NCI-H446 (cell line): ENCODE measurements around the gene MICAL3.
"Not testable (repeated sequence)": the region's sequence is repeated elsewhere in the genome, so short reads cannot be mapped to it uniquely, and the experiment has no call there.

Experiments
- DNase-seq, 2 experiments: peaks; one replicate each; lab custom pipeline; 2025; lab: John Stamatoyannopoulos, UW

The MICAL3 gene

GRCh38 chr22:17777005-17777716 lies 247.2 kb downstream of the MICAL3 start:
- DNase-seq: no peak

GRCh38 chr22:17775781-17776465 lies 248.4 kb downstream of the MICAL3 start:
- DNase-seq: no peak

- DNase-seq: no peak
Observed at GRCh38 chr22:17774926-17775685, 249.3 kb downstream of the MICAL3 start.

- peak in 1 of 2 experiments; percentile 38 for DNase-seq
Observed at GRCh38 chr22:17774206-17774925, 250.0 kb downstream of the MICAL3 start, which contains the start of gene BID. Gene BID (minus strand): TSS chr22:17774469. CDS start chr22:17750116, 24,353 bp downstream.

GRCh38 chr22:17773606-17774205 lies 250.7 kb downstream of the MICAL3 start:
- peak in 1 of 2 experiments; percentile 53 for DNase-seq

GRCh38 chr22:17772958-17773605 lies 251.3 kb downstream of the MICAL3 start:
- no peak for DNase-seq

- peak in 1 of 2 experiments; percentile 42 for DNase-seq
Observed at GRCh38 chr22:17772249-17772957, 252.0 kb downstream of the MICAL3 start.

- no peak for DNase-seq
Observed at GRCh38 chr22:17770180-17771077, 253.9 kb downstream of the MICAL3 start.

- DNase-seq: no peak
Observed at GRCh38 chr22:17769716-17770082, 254.7 kb downstream of the MICAL3 start.

- no peak for DNase-seq
Observed at GRCh38 chr22:17769013-17769715, 255.2 kb downstream of the MICAL3 start.

GRCh38 chr22:17767233-17768065 lies 256.9 kb downstream of the MICAL3 start:
- DNase-seq: no peak

GRCh38 chr22:17764852-17765251 lies 259.5 kb downstream of the MICAL3 start:
- DNase-seq: not testable (repeated sequence)

GRCh38 chr22:17764036-17764435 lies 260.3 kb downstream of the MICAL3 start:
- no peak for DNase-seq

GRCh38 chr22:17763442-17763841 lies 260.9 kb downstream of the MICAL3 start:
- DNase-seq: not testable (repeated sequence)

- DNase-seq: no peak
Observed at GRCh38 chr22:17761138-17761488, 263.2 kb downstream of the MICAL3 start.

GRCh38 chr22:17754233-17754925 lies 270.0 kb downstream of the MICAL3 start:
- DNase-seq: no peak

- no peak for DNase-seq
Observed at GRCh38 chr22:17753401-17753989, 270.9 kb downstream of the MICAL3 start.
